Fibroblast of skin of left biceps (primary cell): ENCODE results near the gene ATP2C2.
"Not testable (repeated sequence)": the region's sequence is repeated elsewhere in the genome, so short reads cannot be mapped to it uniquely, and the experiment has no call there.

Experiments used
- DNase-seq, 2 experiments: peaks; one replicate each; pipeline ENCODE4 v3.0.0-alpha.2; 2013; ENCODE audit warnings: low read depth in 2 of 2

The ATP2C2 gene

GRCh38 chr16:84418056-84418849 is 49.9 kb downstream of the ATP2C2 start:
- no peak for DNase-seq

- DNase-seq, result no peak
These were observed 51.4 kb downstream of the ATP2C2 start for GRCh38 chr16:84419730-84420129.

GRCh38 chr16:84420556-84420955 is 52.2 kb downstream of the ATP2C2 start:
- DNase-seq, result not testable (repeated sequence)

- DNase-seq, result no peak
These were observed 53.0 kb downstream of the ATP2C2 start for GRCh38 chr16:84421081-84421937.

- no peak for DNase-seq
These were observed 53.5 kb downstream of the ATP2C2 start for GRCh38 chr16:84421938-84422220.

- DNase-seq, result no peak
These were observed 55.1 kb downstream of the ATP2C2 start for GRCh38 chr16:84423416-84423837.

- DNase-seq, result no peak
These were observed 57.4 kb downstream of the ATP2C2 start for GRCh38 chr16:84425696-84426095.

- no peak for DNase-seq
These were observed 58.5 kb downstream of the ATP2C2 start for GRCh38 chr16:84426804-84427203.

GRCh38 chr16:84427553-84427952 is 59.2 kb downstream of the ATP2C2 start:
- no peak for DNase-seq

GRCh38 chr16:84430860-84431259 is 62.5 kb downstream of the ATP2C2 start:
- no peak for DNase-seq

- no peak for DNase-seq
These were observed 66.5 kb downstream of the ATP2C2 start for GRCh38 chr16:84434800-84435199.

- DNase-seq, result no peak
These were observed 67.9 kb downstream of the ATP2C2 start for GRCh38 chr16:84436196-84436595.

- no peak for DNase-seq
These were observed 70.8 kb downstream of the ATP2C2 start for GRCh38 chr16:84438971-84439696.

GRCh38 chr16:84442416-84443145 is 74.2 kb downstream of the ATP2C2 start:
- no peak for DNase-seq

- no peak for DNase-seq
These were observed 74.9 kb downstream of the ATP2C2 start for GRCh38 chr16:84443166-84443802.

GRCh38 chr16:84444476-84444875 is 76.1 kb downstream of the ATP2C2 start:
- no peak for DNase-seq

GRCh38 chr16:84446084-84446483 is 77.7 kb downstream of the ATP2C2 start:
- DNase-seq, result no peak

GRCh38 chr16:84446596-84447392 is 78.5 kb downstream of the ATP2C2 start:
- DNase-seq, result no peak

GRCh38 chr16:84448444-84448843 is 80.1 kb downstream of the ATP2C2 start:
- DNase-seq, result no peak
